ENCODE measurements around the gene WDR82.

Gene WDR82

DNA sequence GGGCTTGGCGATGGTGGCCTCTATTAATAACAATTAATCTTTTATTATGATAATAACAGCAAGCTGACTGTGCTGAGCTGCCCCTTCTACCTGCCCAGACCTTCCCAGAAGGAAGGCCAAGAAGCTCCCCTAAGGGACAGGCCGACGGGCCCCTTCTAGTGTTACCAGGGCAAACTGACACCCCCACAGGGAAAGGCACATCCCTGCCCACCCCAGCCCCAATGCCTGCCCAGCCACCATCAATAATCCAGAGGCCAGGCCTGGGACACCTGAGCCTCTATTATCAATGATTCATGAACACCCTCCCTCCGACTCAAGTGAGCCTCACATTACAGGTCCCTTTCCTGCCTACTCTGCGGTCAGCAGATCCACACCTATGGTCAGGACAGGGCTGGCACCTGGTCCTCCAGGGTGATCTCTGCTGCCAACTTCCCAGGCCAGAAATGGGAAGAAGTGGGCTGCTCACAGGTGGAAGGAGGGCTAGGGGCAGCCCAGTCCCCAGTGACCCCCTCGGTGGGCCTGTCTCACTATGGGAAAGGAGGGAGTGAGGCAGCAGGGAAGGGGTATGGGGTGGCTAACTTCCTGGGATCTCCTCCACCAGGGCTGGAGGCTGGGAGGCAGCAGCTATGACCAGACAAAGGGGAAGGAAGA is 41.3 kb downstream of the WDR82 start:
- no peak for DNase-seq (ENCODE audit: low read depth)

DNA sequence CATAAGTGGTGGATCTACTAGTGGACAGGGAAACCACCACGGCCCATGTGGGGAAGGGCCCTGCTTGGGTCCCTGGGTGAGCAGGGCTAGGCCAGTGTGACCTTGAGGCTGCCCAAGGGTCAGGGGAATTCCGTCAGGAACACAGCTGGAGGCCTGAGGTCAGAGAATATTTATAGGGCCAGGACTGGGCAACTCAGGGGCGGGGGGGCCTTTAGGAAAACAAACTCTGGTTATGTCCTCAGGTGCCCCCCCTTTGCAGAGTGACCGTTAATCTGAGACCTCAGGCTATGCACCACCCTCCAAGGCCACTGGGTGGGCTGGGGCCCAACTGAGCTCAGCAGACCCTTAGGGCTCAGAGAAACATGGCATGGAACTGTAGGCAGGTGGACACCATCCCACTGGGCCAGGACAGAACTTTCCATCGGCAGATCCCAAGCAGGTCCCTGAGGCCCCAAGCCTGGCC is 42.0 kb downstream of the WDR82 start:
- DNase-seq (ENCODE audit: low read depth), result no peak

DNA sequence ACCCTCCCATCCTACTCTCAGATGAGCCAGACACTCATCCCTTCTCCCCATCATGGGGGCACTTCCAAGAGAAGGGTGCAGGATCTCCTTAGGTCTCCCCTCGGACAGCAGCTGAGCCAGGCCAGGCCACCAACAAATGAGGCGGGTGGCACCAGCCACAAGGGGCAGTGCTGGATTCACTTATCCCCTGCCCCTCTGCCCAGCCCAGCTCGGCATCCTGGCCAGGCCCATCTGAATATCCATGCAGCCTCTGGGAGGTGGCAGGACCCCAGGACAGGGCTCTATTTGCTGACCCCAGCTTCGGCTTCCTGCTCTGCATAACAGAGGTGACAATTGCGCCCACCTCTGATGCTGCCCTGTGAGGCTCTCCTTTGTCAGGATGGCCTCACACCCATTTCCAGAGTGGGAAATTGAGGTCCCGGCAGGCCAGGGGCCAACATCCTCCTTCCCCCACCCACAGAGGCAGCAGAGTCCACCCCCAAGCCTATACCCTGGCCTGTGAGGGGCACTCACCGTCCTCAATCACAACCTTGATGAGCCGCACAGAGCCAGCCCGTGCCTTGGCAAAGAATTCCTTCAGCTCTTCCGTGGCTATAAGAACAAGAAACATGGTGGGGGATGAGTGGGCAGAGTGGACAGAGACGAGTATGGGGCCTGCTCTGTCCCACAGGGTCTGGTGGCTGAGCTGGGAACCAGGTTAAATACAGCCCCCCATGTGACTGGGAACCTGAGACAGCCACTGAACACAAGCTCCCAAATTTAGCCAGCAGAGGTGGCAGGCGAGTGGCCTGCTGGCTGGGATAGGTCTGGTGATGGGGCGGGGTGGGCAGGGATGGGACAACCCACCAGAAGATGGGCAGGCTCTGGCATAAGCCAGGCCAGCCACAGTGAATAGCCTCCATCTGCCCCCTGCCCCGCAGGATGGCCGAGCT is 43.7 kb downstream of the WDR82 start:
- DNase-seq (ENCODE audit: low read depth), result no peak

DNA sequence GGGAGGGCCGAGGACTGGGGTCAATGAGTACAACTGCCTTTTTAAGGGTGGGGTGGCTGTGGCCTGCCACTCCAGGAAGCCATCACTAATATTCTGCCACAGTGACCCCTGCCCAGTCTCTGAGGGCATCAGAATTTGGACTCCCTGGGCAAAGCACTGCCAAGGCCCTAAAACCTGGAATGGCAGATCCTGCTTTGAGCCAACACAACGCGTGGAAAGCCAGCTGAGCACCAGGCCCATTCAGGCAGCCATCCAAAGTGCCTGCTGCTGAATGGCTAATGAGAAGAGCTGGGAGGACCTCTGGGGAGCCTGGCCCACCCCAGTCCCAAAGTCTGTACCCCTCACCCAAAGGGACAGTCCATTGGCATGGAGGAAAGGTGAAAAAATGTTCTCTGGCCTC is 44.5 kb downstream of the WDR82 start:
- no peak for DNase-seq (ENCODE audit: low read depth)

DNA sequence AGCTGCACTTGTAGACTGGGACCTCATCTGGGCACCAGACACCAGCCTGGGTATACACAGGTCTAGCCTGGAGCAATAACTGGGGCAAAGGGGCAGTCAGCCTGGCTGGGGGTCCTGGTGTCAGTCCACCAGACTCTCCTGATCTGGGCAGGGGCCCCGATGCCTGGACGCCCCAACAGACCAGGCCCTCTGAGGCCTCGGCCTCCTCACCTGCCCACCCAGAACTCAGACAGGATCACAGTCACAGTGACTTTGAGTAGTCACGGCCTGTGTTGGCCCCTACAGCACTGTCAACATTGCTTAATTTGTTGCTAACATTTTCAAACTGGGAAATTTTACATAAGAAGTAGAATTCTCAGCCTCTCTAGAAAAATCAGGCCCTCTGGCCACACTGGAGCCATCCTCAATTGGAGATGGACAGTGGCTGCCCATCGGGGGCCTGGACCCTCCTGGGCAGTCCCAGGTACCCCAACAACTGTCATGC is 45.3 kb downstream of the WDR82 start:
- no peak for DNase-seq (ENCODE audit: low read depth)

DNA sequence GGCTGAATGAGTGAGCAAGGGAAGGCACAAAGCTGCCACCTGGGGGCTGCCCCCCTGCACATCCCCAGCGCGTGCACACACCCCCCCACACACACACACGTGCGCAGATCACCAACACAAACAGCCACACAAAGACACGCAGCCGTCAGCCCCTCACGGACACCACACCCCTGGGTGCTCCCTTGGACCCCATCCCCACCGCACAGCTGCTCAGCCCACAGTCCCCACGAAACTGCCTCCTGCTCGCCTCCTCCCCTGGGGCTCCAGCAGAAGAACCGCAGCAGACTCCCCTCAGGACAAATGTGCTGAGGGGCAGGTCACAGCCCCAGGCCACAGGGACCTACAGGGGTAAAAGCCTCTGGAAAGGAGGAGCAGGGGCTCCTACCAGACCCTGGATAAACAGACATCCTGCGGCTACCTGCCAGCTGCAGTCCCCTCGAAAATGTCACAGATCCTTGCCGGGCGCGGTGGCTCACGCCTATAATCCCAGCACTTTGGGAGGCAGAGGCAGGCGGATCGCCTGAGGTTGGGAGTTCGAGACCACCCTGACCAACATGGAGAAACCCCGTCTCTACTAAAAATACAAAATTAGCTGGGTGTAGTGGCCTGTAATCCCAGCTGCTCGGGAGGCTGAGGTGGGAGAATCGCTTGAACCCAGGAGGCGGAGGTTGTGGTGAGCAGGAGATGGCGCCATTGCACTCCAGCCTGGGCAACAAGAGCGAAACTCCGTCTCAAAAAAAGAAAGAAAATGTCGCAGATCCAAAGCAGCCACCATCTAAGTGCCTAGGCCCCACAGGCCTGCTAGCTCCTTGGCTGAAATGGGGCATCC is 46.0 kb downstream of the WDR82 start:
- no peak for DNase-seq (ENCODE audit: low read depth)

DNA sequence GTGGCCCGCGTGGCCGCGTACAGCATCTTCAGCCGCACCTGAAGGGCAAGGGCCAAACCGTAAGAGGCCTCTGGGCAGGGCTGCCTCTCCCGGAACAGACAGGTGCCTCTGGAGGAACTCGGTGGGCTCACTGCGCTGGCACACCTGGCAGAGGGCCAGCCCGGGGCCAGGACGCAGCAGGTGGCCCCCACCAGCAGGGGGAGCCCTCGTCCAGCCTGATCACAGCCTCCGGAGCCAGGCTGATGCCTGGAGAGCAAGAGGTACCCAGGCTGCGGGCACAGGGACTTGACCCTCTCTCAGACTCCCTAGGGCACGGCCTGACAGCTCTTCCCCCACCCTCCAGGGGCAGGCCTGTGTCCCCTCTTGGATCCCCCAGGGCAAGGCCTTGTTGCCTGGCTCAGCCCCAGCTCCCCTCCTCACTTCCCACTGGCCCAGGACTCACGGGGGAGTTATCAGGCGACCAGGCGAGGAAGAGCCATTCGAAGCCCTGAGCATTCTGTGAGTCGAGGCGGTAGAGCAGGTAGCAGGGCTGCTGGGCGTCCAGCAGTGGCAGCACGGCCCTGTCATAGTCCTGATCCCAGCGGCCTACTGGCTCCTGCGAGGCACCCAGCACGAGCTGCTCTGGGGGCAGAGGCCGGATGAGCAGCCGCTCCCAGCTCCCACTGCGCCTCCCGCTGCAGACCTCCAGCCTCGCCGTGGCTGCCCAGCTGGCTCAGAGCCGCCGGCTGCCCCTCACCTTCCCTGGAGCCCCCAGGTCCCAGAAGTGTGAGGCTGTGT is 46.8 kb downstream of the WDR82 start:
- DNase-seq (ENCODE audit: low read depth), result peak; percentile 85

DNA sequence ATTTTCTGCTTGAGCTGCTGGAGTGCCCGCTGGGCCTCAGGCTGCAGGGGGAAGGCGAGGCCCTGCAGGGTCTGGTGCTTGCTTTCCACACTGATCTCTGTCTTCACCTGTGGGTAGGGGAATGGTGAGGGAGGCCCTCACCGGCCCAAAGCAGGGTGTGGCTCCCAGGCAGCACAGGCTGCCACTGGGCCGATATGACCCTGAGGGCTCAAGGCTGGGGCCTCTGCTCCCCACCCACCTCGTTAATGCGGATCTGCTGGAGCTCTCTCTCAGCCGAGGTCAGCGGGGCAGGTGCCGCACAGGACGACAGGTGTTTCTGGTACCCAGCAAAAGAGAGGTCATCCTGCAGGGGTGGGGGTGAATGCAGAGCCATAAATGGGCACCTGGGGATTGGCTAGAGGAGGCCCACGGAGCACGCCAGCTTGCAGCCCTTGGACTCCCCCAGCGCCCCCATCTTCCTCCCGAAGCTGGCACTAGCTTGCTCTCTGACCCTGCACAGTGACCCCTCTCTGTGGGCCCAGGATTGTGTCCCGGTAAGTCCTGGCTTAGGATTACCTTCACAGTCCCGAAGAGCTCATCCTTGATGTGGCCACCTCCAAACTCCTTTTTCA is 47.5 kb downstream of the WDR82 start:
- no peak for DNase-seq (ENCODE audit: low read depth)

DNA sequence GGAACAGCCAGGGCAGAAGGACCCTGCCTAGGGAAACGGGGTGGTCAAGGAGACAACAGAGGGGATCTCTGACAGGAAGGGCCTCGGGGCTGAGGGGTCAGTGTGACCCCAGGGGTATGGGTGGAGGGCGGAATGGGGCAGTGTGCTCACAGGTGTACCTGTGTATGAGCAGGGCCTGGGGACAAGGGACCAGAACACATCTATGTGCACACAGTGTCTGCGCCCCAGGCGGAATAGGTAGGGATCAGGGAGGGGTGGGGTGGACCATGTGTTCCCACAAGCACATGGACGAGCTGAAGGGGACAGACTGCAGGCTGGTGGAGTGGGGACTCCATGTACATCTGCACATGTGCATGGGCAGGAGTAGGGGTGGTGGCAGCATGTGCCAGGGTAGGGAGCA is 48.0 kb downstream of the WDR82 start:
- no peak for DNase-seq (ENCODE audit: low read depth)

DNA sequence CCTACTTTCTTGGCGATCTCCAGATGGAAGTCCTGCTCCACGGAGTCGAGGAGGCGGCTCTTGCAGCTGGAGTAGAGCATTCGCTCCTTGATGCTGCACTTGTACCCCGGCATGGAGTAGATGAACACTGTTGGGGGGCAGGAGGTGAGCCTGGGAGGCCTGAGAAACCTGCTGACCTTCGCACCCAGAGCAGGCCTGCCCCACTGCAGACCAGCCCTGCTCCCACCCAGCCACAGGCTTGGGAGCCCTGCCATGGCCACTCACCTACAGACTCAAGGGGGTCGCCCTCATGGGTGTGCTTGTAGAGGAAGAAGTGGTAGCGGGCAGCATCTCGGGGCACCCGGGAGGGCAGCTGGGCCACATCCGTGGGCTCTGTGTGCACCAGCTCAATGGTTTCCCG is 48.8 kb downstream of the WDR82 start:
- DNase-seq (ENCODE audit: low read depth), result no peak

DNA sequence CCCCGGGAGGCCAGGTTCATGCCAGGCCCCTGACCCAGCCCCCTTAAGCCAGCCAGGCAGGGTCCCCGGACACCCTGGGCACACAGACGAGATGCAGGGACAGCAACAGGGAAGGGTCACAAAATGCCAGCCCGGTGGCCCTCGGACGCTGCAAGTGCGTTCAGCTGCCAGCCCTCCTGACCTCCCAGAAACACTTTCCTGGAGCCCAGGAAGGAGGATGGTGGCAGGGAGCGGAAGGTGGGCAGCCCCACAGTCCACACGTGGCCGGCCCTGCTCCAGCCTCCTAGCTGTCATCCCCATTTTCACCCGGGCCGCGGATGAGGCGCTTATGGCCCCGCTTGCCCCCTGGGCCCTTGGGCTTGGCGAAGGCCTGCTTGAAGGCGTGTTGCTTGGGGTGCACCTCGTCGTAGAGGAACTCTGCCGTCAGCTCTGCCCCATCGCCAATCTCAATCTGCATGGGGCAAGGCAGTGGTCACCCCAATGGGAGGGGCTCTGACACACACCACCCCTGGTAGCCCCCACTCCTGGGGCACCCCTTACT is 49.6 kb downstream of the WDR82 start:
- no peak for DNase-seq (ENCODE audit: low read depth)

DNA sequence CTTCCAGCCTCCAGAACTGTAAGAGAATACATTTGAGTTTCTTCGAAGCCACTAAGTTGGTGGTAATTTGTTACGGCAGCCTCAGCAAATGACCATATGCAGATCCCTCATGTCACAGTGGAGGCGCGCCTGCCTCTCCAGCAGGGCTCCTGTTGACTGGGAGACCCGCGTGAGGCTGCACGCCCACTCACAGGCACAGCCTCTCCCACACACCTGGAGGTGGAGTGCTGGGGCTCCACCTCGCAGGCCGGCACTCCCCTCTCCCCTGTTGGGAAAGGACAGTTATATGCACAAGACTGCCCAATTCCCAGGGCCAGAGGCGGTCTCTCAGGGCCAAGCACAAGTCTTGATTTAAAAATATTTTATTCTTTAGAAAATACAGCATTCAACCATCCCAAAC is 50.2 kb downstream of the WDR82 start:
- DNase-seq (ENCODE audit: low read depth), result no peak

DNA sequence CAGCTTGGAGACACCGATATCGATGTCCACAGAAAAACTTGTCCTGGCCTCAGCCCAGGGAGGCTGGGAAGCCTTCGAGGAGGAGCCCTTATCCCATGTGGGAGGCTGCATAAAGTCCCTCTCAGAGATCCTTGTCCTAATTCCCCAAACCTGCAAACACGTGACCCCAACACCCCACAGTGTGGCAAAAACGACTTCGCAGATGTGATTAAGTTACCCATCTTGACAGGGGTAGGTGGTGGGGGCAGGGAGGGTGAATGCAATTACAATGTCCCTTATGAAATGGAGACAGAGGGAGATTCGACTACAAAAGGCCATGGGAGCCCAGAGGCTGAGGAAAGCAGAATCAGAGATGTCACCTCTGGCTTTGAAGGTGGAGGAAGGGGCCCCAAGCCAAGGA is 50.7 kb downstream of the WDR82 start:
- DNase-seq (ENCODE audit: low read depth), result no peak

DNA sequence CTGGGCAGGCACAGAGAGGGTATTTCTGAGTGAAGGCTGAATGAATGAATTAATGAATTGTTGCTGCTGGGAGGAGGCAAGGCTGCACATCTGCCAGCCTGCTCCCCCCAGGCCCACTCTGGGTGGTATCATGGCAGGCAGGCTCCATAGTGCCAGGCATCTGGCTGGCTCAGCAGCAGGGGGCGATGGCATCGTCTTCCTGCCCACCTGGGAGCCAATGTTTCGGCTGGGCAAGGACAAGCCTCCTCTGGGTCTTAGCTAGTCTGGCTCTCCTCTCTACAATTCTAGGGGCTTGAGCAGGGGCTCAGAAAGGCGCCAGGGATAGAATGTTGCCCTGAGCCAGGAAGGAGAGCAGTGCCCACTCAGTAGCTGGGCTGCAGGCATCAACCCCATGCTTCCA is 51.3 kb downstream of the WDR82 start:
- no peak for DNase-seq (ENCODE audit: low read depth)

DNA sequence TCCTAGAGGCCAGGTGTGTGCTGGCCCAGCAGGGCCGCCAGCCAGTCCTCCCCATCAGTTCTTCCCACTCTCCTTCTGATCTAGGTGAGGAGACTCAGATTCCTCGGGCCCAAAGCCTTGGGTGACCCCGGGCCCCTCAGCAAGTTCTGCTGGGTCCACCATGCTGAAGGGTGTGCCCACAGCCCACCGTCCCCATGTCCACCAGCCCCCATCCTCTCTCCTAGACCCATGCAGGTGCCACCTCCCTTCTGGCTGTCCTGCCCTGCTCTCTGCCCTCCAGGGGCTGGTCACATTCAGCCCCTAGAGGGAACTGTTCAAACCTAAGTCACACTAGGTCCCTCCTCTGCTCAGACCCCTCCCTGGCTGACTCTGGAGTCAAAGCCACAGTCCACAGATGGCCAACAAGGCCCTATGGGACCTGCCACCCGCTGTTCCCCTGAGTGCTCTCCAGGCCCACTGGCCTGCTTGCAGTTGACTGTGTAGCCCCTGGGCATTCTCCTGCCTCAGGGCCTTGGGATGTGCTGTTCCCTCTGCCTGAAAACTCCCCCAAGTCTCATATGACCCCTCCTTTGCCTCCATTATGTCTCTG is 52.1 kb downstream of the WDR82 start:
- DNase-seq (ENCODE audit: low read depth), result no peak

DNA sequence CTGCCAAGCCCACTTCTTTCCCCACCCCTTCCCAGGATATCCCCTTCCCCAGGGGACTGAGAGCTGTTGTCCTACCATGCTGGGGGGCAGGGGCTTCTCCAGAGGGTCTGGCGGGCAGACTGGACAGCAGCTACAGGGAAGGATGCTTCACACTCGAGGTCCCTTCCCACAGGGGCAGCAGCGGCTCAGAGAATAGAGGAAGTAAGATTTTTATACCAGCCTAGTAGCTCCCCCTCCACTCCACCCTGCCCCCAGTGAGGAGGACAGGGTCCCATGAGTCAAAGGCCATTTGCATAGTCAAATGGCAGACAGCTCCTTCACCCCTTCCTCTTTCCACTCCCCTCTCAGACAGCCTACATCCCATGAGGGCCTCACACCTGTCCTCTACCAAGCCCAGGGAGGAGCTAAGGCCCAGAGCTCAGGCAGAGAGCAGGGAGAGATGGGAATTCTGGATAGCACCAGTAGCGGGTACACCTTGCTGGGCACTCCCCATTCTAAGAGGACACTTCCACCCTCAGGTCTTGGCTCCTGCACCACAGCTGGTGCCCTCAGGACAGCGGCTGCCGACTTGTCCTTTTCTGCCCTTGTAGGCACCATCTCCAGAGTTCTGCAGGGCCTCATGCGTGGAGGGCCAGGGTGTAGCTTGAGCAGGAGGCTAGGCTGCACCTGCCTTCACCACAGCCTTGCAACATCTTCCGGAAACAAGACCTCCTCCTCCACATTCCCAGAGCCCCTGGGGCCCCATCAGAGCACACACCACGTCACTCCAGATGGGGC is 52.8 kb downstream of the WDR82 start, which contains the start of gene TLR9:
Gene TLR9, minus strand, starts transcription at position 194 of the 777 bp plus-strand sequence. Its CDS starts 116 bp downstream, at position 78.
- no peak for DNase-seq (ENCODE audit: low read depth)

DNA sequence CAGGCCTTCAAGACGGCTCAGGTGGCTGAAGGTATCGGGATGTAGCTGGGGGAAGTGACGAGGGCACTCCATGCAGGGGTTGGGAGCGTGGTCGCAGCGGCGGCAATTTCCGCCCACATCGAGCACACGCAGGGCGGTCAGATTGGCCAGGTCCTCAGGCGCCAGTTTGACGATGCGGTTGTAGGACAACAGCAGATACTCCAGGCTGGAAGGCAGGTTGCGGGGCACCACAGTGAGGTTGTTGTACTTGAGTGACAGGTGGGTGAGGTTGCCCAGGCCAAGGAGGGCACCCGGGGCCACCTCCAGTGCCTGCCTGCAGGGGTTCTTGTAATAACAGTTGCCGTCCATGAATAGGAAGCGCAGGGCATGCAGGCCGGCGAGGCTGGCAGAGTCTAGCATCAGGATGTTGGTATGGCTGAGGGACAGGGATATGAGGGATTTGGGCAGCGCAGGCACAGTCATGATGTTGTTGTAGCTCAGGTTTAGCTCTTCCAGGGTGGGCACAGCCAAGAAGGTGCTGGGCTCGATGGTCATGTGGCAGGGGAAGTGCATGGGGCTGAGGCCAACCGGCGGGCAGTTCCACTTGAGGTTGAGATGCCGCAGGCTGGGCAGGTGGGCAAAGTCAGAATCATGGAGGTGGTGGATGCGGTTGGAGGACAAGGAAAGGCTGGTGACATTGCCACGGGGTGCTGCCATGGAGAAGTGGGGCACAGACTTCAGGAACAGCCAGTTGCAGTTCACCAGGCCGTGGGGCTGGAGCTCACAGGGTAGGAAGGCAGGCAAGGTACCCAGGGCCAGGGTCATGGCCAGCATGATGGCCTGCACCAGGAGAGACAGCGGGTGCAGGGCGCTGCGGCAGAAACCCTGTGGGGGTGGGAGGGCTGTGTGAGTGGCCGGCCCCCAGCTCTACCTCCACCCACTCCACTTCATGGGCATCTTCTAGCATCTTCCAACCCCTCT is 54.7 kb downstream of the WDR82 start:
- DNase-seq (ENCODE audit: low read depth), result no peak
